NCI-H510A (cell line): ENCODE measurements around the gene SEC61A1.

Experiments
- DNase-seq: peaks from one replicate; lab custom pipeline; 2025; lab: John Stamatoyannopoulos, UW

Gene SEC61A1

GRCh38 chr3:128113817-128114794, 61.9 kb downstream of the SEC61A1 start:
- DNase-seq = no peak
